Suprapubic skin (tissue), 4 donors: ENCODE results near the gene BAIAP3.

ENCODE experiments used
- CTCF ChIP-seq, 2 donors: fragments of 200-600 bp in 1 of 2; fragments of 450-650 bp in 1 of 2; sonication (generic) in 1 of 2; IDR thresholded peaks; one replicate each; pipeline ENCODE4 v1.5.1; 2016 to 2019; ENCODE audit warnings: antibody characterized with exemption in 2 of 2, mild to moderate bottlenecking in 1 of 2, moderate library complexity in 1 of 2
- EP300 ChIP-seq: sonication (generic); formaldehyde crosslinking; IDR thresholded peaks from one replicate; pipeline ENCODE4 v1.6.1; 2017; ENCODE audit warnings: antibody characterized with exemption
- POLR2A ChIP-seq, 2 donors: fragments of 450-650 bp; IDR thresholded peaks; one replicate each; pipeline ENCODE4 v1.6.1; 2017; ENCODE audit warnings: antibody characterized with exemption in 2 of 2, mild to moderate bottlenecking in 2 of 2, moderate library complexity in 2 of 2
- POLR2AphosphoS5 ChIP-seq, 3 donors: sonication (generic); formaldehyde crosslinking; IDR thresholded peaks; one replicate each; pipeline ENCODE4 v1.6.1; 2017; ENCODE audit warnings: antibody characterized with exemption in 3 of 3

- TF ChIP-seq POLR2A (IDR thresholded peaks at IDR 0.05) (no peak), CTCF (IDR thresholded peaks at IDR 0.05) (no peak), EP300 (no peak), POLR2AphosphoS5 (IDR thresholded peaks at IDR 0.05) (no peak)
These were observed 42.4 kb downstream of the BAIAP3 start for GRCh38 chr16:1375741-1376410.
